ENCODE data around the gene DBNDD2. TPM values are rescaled to one million over a fixed set of nuclear protein-coding genes. Genes with fewer than 3 reads are reported as not detected.
A peak's percentile ranks its signal among the peaks of the same experiment; 100 is the strongest.

The DBNDD2 gene, protein sequence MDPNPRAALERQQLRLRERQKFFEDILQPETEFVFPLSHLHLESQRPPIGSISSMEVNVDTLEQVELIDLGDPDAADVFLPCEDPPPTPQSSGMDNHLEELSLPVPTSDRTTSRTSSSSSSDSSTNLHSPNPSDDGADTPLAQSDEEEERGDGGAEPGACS
- total RNA-seq: 10 to 100 TPM; 18.1 to 20.1 TPM

DNA sequence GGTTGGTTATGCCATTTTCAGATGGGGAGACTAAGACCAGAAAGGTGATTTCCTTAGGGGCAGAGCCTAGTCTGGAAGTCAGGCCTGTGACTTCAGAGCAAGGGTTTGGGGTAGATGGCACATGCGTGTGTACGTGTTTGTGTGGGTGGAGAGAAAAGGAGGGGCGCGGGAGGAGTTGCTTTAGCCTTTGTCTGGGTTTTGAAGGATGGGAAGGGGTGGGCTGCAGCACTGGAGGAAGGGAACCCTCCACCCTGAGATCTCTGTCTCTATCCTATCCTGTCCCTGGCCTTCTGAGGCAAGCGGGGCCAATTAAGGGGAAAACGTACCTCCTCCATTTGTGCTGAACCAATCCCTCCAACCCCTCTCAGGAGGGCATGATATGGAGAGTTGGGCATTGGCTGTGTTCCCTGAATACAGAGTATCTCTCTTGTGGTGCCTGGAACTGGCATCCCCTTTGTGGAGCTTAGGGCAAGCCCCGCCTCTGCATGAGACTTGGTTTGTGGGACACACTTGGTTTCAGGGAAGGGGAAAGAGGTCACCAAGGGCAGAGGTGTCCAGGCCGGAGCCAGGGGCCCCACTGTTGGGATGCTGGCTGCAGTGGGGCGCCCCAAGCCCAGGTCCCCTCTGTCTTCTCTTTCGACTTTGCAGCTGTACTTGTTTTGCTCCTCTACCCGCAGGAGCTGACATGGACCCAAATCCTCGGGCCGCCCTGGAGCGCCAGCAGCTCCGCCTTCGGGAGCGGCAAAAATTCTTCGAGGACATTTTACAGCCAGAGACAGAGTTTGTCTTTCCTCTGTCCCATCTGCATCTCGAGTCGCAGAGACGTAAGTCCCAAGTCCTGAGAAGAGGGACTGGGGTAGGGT is at the start of gene DBNDD2:
Gene DBNDD2, plus strand, starts transcription at position 507 of the 863 bp plus-strand sequence. Its CDS starts 179 bp downstream, at position 686.
- H3K27me3 Mint-ChIP-seq: peaks cover 3% of the 10 kb centered on the region
- no peaks in the 10 kb centered on the region for H3K9me3 Mint-ChIP-seq
- H3K4me1 Mint-ChIP-seq: peaks cover 21% of the 10 kb centered on the region
- H3K27ac Mint-ChIP-seq: peak within 1 kb of the TSS; percentile 59
- peak within 1 kb of the TSS; percentile 79 for H3K4me3 Mint-ChIP-seq
- DNase-seq: peak; percentile 32
- peaks cover 5% of the 10 kb centered on the region for H3K36me3 Mint-ChIP-seq

DNA sequence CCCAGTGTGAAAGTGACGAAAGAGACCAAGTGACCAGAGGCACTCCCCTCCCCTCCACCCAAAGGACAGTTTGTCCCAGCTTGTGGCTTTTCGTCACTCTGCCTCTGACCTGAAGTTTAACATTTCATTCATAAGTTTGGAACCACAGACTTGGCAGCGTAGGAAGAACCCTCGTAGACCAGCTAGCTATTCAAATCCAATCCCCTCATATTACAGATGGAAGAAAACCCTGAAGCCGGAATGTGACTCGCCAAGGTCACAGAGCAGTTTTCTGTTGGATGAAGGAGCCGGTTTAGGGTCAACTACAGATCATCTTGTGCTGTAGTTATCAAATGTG is 49.1 kb upstream of the DBNDD2 start:
- no peak for DNase-seq
- Mint-ChIP-seq H3K4me1 (peaks cover 58% of the 10 kb centered on the region), H3K27ac (no peak overlapping the region), H3K4me3 (no peak overlapping the region), H3K27me3 (no peaks in the 10 kb centered on the region), H3K36me3 (peaks cover 4% of the 10 kb centered on the region), H3K9me3 (no peaks in the 10 kb centered on the region)

DNA sequence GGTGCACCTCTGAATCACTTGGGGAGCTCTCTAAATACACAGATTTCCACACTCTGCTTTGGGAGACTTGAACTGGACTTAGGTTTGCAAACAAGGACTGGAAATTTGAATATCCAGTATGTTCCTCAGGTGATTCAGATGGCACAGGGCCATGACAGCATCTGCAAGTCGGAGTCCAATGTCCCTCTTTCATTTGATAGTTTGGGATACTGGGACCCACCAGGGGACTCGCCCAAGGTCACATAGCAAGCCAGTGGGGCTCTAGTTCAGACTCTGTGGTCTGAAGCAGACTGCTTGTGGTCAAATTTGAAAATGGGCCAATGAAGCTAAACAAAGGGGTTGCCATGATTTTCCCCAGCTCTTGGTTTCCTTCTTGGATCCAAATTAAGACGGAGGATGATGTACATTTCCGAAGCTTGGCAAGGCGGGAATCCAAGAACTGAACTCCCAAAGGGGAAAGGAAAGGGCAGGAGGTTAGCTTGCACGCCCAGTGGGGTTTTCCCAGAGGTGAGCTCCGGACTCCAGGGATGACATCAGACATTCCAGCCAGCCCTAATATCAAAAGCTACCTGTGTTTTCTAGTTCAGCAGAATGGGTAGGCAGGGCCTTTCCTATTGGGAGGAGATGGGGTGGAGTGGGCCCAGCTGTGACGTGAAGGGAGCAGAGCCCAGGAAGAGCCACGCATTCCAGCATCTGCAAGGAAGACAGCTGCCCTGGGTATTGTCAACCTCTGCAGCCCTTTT is 48.5 kb upstream of the DBNDD2 start:
- no peak for DNase-seq
- Mint-ChIP-seq H3K27ac (no peak overlapping the region), H3K27me3 (no peaks in the 10 kb centered on the region), H3K36me3 (peaks cover 4% of the 10 kb centered on the region), H3K4me1 (peaks cover 55% of the 10 kb centered on the region), H3K9me3 (no peaks in the 10 kb centered on the region), H3K4me3 (no peak overlapping the region)

DNA sequence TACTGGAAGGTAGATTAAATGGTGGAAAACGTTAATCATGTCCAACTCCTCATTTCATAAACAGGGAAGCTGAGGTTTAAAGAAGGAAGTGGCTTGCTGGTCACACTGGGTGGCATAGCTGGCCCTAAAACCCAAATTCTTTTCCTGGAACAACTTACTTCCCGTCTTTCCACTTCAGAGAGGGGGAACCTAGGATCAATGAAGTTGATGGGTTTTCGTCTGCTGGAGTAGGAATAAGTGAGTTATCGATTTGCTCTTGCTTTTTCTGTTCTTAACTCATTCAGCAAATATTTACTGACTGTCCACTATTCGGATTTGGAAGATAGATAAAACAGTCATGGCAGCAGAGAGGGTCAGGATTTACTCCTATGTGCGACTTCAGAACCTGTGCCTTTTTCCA is 46.3 kb upstream of the DBNDD2 start:
- Mint-ChIP-seq H3K27me3 (no peaks in the 10 kb centered on the region), H3K9me3 (no peaks in the 10 kb centered on the region), H3K4me3 (no peak overlapping the region), H3K27ac (no peak overlapping the region), H3K4me1 (peaks cover 51% of the 10 kb centered on the region), H3K36me3 (peaks cover 9% of the 10 kb centered on the region)
- no peak for DNase-seq

DNA sequence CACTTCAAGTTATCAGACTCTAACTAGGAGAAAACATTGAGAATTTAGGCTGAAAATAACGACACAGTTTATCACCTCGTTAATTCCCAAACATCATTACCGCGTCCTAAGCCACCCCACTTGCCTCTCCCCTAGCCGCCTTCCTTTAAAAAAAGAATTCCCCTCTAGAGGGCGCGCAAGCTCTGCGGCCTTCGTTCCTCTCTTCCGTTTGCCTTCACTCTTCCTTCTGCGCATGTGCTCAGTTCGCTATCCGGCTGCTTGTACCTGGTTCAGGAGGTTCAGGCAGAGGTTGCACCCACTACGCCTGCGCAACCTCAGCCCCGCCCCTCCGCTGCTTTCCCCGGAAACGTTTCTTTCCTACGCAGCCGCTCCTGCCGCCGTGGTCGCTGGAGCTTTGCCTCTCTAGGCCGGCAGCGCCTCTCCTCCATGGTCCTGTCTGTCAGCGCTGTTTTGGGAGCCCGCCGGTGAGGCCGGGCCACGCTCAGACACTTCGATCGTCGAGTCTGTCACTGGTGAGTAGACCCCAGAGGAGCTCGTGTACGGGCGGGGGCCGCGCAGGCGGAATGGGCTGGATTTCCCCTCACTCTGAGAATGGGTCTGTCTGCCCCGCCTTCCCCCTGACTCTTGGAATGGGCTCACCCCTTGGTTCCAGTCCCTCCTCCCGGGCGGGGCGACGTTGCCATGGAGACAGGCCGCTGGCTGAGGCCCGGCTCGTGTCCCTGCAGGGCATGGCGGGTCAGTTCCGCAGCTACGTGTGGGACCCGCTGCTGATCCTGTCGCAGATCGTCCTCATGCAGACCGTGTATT is 45.1 kb upstream of the DBNDD2 start, which contains the start of gene SYS1:
Gene SYS1, plus strand, starts transcription at position 353 of the 807 bp plus-strand sequence. Its CDS starts 376 bp downstream, at position 729.
- no peaks in the 10 kb centered on the region for H3K27me3 Mint-ChIP-seq
- H3K27ac Mint-ChIP-seq: peak within 1 kb of the TSS; percentile 95
- H3K4me1 Mint-ChIP-seq: peaks cover 55% of the 10 kb centered on the region
- H3K36me3 Mint-ChIP-seq: peaks cover 10% of the 10 kb centered on the region
- H3K4me3 Mint-ChIP-seq: peak within 1 kb of the TSS; percentile 94
- H3K9me3 Mint-ChIP-seq: no peaks in the 10 kb centered on the region
- DNase-seq: peak; percentile 99

DNA sequence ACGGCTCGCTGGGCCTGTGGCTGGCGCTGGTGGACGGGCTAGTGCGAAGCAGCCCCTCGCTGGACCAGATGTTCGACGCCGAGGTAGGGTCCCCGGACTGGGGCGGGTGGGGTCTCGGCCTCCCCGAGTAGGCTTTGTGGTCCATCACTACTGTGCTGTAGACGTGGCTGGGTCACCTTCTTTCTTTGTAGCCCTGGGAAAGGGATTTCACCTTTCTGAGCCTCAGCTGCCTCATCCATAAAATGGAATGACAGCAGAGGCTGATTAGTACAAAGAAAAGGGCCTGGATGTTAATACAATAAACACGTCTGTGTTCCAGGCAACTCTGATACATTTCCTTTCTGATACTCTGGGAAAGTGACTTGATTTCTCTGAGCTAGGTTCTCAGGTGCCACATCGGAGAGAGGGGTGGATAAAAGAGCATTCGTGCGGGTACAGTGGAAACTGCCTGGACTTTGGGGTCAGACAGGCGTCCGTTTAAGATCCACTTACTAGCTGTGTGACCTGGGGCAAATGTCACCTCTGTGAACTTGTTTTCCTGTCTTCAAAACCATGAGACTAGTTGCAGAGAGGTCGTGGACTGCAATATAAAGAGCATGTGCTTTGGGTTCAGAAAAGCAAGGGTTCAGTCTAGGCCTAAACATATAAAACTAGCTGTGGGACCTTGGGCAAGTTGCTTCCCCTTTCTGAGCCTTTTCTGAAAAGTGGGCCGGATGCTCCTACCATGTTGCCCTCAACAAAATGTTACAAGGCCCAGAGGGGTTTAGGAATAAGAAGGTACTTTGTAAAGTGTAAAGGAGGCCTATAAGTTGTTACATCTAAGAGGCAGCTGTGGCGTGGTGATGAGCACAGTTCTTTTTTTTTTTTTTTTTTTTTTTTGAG is 44.2 kb upstream of the DBNDD2 start:
- H3K4me1 Mint-ChIP-seq: peaks cover 54% of the 10 kb centered on the region
- H3K27ac Mint-ChIP-seq: peak overlapping the region; percentile 95
- DNase-seq: no peak
- no peaks in the 10 kb centered on the region for H3K27me3 Mint-ChIP-seq
- H3K9me3 Mint-ChIP-seq: no peaks in the 10 kb centered on the region
- H3K36me3 Mint-ChIP-seq: peaks cover 10% of the 10 kb centered on the region
- peak overlapping the region; percentile 94 for H3K4me3 Mint-ChIP-seq

DNA sequence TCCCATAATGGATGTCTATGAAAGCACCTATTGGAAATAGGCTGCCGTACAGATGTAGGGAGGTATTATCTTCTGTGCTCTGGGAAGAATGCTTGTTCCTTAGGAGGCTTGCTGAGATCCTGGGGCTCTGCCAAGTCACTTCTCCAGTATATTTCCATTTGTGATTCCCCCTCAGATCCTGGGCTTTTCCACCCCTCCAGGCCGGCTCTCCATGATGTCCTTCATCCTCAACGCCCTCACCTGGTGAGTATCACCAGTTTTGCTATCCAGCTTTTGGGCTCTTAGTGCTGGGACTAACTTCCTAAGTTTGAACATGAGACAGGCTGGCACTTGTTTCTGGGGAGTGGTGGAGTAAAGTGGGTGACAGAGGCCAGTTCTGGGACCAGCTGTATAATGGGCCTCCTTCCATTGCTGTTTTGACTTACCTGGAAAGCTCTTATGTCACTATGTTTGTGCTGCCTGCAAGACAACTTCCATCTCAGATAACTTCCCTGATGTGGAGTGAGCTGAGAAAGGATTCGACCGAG is 42.6 kb upstream of the DBNDD2 start:
- H3K27ac Mint-ChIP-seq: peak overlapping the region; percentile 12
- peaks cover 10% of the 10 kb centered on the region for H3K36me3 Mint-ChIP-seq
- no peak for DNase-seq
- H3K9me3 Mint-ChIP-seq: no peaks in the 10 kb centered on the region
- H3K4me3 Mint-ChIP-seq: no peak overlapping the region
- peaks cover 49% of the 10 kb centered on the region for H3K4me1 Mint-ChIP-seq
- no peaks in the 10 kb centered on the region for H3K27me3 Mint-ChIP-seq

DNA sequence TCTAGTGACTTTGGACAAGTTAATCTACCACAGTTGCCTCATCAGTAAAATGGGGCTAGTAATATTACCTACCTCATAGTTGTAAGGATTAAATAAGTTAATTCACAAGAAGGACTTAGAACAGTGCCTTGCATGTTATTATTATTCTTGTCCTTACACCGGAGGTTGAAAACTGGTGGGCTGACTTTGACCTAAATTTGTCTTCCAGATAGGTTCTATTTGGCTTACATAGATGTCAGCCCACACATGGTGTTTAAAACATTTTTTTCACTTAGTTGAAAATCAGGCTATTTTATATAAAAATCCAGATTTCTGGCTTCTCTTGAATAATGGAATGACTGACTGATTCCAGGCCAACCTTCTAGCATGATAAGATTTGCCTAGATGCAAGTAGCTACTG is 41.9 kb upstream of the DBNDD2 start:
- Mint-ChIP-seq H3K4me3 (no peak overlapping the region), H3K4me1 (peaks cover 49% of the 10 kb centered on the region), H3K27ac (no peak overlapping the region), H3K36me3 (peaks cover 10% of the 10 kb centered on the region), H3K9me3 (no peaks in the 10 kb centered on the region), H3K27me3 (no peaks in the 10 kb centered on the region)
- no peak for DNase-seq

DNA sequence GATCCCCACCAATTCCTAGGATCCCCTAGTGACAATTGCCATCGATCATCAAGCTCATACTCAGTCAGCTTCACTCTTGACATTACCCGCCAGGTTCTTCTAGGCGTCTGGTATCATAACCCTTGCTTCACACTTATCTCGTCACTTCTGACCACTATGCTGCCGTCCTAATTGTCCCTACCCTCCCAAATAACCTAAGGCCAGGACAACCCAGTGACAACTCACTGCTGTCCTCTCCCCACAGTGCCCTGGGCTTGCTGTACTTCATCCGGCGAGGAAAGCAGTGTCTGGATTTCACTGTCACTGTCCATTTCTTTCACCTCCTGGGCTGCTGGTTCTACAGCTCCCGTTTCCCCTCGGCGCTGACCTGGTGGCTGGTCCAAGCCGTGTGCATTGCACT is 41.5 kb upstream of the DBNDD2 start:
- DNase-seq: no peak
- peaks cover 10% of the 10 kb centered on the region for H3K36me3 Mint-ChIP-seq
- H3K27me3 Mint-ChIP-seq: no peaks in the 10 kb centered on the region
- no peak overlapping the region for H3K4me3 Mint-ChIP-seq
- H3K9me3 Mint-ChIP-seq: no peaks in the 10 kb centered on the region
- peak overlapping the region; percentile 60 for H3K27ac Mint-ChIP-seq
- H3K4me1 Mint-ChIP-seq: peaks cover 49% of the 10 kb centered on the region

DNA sequence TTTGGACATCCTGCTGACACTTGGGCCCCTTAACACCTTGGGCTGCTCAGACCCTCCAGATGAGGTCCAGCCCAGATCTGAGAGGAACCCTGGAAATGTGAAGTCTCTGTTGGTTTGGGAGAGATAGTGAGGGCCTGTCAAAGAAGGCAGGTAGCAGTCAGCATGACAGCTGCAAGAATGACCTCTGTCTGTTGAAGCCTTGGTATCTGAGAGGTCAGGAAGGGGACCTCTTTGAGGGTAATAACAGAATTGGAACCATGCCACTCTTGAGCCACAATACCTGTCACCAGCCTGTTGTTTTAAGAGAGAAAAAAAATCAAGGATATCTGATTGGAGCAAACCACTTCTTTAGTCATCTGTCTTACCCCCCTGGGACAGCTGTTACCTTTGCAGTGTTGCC is 41.0 kb upstream of the DBNDD2 start:
- Mint-ChIP-seq H3K27me3 (no peaks in the 10 kb centered on the region), H3K4me1 (peaks cover 46% of the 10 kb centered on the region), H3K4me3 (no peak overlapping the region), H3K36me3 (peaks cover 10% of the 10 kb centered on the region), H3K27ac (peak overlapping the region; percentile 60), H3K9me3 (no peaks in the 10 kb centered on the region)
- no peak for DNase-seq

DNA sequence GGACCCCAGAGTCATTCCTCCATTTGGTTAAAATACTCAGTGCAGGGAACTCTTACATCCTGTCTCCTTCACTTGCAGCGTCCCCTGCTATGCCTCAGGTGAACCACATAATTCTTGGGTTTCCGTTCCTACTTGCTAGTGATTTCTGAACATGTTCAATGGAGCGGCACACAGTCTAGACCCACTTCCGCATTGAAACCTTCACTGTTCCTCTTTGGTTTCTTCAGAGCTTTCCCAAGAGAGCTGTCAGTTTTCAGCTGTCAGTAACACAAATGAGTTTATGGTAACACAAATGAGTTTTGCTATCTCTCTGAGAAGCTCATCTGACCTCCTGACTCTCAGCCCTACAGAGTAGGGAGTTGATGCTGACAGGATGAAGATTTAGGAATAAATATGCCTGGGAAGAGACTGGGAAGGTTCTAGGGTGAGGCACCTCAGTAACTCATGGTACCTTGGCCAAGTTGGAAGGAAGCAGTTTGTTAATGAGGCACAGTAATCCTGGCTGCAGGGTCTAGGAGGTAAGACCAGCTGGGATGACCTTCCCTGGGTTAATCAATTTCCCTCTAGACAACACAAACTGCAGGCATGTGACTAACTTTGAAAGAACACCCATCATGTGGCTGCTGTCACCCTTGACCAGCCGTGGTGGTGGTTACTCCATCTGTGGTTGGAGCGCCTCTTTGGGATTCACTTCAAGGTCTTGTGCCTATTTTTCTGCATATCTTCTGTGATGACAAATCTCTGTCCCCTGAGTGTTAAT is 39.7 kb upstream of the DBNDD2 start:
- peak overlapping the region; percentile 72 for H3K27ac Mint-ChIP-seq
- peaks cover 13% of the 10 kb centered on the region for H3K36me3 Mint-ChIP-seq
- H3K4me3 Mint-ChIP-seq: no peak overlapping the region
- no peaks in the 10 kb centered on the region for H3K27me3 Mint-ChIP-seq
- no peaks in the 10 kb centered on the region for H3K9me3 Mint-ChIP-seq
- peaks cover 51% of the 10 kb centered on the region for H3K4me1 Mint-ChIP-seq
- no peak for DNase-seq

DNA sequence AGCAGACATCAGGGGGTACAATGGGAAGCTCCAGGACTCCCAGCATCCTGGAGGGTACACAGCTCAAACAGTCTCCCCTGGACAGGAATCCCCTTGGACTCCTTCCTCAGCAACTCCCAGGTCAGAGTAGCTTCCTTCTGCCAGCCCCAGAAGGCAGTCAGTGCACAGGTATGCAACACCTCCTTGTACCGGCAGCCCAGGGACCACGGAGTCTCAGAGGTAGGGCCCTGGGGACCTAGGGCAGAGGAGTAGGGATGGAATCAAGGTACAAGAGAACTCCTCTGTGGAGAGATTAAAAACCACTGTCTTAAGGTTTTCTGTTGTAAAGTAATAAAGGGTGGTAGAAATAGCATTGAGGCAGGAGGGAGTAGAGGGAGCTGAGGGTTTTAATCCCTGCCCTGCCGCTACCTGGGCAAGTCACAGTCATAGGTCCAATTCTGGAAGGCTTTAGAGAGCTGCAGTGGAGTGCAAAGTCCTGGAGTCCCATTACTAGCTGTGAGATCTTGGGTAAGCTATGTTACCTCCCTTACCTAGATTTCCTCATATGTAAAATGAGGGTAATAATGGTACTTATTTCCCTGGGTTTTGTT is 37.4 kb upstream of the DBNDD2 start:
- no peak overlapping the region for H3K4me3 Mint-ChIP-seq
- peaks cover 43% of the 10 kb centered on the region for H3K4me1 Mint-ChIP-seq
- no peaks in the 10 kb centered on the region for H3K27me3 Mint-ChIP-seq
- peaks cover 13% of the 10 kb centered on the region for H3K36me3 Mint-ChIP-seq
- no peaks in the 10 kb centered on the region for H3K9me3 Mint-ChIP-seq
- H3K27ac Mint-ChIP-seq: peak overlapping the region; percentile 42
- DNase-seq: no peak

DNA sequence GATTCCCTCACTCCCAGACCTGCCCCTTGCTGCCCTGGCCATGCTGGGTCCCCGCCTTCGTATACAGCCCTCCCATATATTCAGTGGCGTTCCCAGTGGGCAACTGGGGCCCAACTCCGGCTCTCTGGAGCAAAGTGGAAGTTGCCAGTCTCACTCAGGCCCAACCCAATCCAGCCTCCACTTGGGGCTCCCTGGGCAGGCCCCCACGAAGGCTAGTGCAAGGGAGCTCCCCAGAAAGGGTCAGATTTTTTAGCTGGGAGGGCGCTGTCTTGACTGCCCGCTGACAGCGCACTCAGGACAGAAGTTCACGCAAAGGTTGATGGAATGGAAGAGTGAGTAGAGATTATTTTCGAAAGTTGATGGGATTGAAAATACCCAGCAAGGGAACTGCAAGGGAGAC is 35.8 kb upstream of the DBNDD2 start:
- no peak for DNase-seq
- no peak overlapping the region for H3K4me3 Mint-ChIP-seq
- peaks cover 6% of the 10 kb centered on the region for H3K36me3 Mint-ChIP-seq
- H3K27me3 Mint-ChIP-seq: no peaks in the 10 kb centered on the region
- H3K27ac Mint-ChIP-seq: peak overlapping the region; percentile 55
- H3K4me1 Mint-ChIP-seq: peaks cover 35% of the 10 kb centered on the region
- H3K9me3 Mint-ChIP-seq: no peaks in the 10 kb centered on the region
